DMS 273 (cell line): Measurements from ENCODE around the gene ARIH2.
"Not testable (repeated sequence)": the region's sequence is repeated elsewhere in the genome, so short reads cannot be mapped to it uniquely, and the experiment has no call there.

Source experiments
- DNase-seq: peaks from one replicate; lab custom pipeline; 2025; ENCODE audit not compliant: unreplicated experiment; lab: John Stamatoyannopoulos, UW

ARIH2 gene

DNA sequence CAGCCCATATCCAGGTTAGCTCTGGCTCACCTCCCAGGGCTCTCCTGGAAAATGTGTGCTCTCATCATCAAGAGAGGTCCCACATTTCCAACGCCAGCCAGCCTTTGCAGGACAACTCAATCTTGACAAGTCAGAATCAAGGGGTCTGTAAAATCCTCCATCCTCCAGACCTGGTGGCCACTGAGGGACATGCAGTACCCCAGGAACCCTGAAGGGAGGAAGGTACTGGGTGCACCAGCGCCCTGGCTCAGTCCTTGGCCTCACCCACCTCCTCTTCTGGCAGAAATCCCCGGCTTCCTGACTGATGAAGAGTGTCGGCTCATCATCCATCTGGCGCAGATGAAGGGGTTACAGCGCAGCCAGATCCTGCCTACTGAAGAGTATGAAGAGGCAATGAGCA lies 82.5 kb downstream of the ARIH2 start:
- DNase-seq: peak; percentile 18

DNA sequence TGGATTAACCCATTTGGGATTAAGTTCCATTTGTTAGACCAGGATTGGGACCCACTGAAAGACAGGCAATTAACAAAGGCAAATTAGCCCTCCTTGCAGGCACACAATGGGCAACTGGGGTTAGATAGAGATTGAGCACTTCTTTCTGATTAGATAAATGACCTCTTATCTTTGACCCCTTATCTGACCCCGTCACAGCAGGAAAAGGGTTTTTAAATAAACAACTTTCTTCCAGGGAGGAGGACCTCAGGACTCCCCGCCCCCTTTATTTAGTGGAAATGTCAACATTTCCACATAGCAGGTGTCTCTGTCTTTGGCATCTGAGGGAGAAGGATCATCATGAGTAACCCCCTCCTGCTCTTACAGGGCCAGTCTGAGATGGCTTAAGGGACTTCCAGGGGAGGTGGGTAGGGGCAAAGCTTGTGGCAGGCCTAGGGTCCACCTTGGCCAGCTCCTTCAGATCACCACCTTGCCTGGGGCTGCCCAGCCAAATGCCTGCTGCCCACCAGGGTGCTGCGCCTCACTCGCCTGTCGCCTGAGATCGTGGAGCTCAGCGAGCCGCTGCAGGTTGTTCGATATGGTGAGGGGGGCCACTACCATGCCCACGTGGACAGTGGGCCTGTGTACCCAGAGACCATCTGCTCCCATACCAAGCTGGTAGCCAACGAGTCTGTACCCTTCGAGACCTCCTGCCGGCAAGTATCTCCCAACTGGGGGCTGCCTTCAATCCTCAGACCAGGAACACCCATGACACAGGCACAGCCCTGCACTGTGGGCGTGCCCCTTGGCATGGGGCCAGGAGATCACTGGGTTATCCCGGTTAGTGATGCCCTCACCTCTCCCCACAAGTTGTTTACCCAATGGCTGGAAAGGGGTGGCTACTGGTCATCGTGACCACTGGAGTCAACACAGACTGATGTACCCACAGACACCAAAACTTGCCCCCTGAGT lies 86.0 kb downstream of the ARIH2 start:
- peak; percentile 42 for DNase-seq

DNA sequence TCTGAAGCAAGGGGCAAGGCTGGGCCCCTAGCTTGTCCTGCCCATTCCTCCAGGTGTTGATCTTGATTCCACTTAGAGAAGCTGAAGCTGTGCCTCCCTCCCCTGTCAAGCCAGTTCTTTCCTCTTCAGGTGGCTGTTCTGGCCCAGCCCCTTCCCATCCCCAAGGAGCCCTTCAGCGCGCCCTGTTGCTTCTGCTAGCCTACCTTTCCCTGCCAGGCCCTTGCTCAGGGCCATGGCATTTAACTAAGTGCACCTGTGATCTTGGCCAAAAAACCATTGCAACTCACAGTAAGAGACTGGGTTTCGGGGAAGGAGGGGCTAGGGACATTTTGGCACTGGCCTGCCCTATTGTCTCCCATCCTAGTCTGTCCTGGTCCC lies 86.7 kb downstream of the ARIH2 start:
- no peak for DNase-seq

DNA sequence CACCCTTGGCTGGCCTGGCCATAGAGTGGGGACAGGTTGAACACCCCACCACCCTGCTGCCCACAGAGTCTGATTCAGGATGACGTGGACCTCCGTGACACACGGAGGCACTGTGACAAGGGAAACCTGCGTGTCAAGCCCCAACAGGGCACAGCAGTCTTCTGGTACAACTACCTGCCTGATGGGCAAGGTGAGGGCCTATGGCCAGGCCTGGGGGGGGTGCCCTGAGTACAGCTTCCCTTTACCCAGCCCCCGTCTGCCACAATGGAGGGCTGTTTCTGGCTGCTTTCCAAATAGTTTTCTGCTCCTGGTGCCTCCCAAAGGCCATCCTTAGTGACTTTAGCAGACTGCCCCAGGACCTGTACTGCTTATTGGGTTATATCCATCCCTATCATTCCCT lies 87.4 kb downstream of the ARIH2 start:
- DNase-seq: peak; percentile 33

DNA sequence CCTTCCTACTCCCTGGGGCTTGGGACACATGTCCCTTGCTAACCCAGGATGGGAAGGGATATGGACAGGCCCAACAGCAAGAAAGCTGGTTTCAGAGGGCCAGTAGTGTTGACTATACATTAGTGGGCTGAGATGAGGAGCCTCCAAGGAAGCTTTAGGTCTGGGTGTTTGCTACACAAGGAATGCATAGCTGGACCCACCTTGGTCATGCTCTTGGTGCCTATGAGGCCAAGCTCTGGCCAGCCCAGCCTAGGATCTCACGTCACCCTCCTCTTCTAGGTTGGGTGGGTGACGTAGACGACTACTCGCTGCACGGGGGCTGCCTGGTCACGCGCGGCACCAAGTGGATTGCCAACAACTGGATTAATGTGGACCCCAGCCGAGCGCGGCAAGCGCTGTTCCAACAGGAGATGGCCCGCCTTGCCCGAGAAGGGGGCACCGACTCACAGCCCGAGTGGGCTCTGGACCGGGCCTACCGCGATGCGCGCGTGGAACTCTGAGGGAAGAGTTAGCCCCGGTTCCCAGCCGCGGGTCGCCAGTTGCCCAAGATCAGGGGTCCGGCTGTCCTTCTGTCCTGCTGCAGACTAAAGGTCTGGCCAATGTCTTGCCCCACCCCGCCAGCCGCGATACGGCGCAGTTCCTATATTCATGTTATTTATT lies 87.9 kb downstream of the ARIH2 start:
- DNase-seq: peak; percentile 48

DNA sequence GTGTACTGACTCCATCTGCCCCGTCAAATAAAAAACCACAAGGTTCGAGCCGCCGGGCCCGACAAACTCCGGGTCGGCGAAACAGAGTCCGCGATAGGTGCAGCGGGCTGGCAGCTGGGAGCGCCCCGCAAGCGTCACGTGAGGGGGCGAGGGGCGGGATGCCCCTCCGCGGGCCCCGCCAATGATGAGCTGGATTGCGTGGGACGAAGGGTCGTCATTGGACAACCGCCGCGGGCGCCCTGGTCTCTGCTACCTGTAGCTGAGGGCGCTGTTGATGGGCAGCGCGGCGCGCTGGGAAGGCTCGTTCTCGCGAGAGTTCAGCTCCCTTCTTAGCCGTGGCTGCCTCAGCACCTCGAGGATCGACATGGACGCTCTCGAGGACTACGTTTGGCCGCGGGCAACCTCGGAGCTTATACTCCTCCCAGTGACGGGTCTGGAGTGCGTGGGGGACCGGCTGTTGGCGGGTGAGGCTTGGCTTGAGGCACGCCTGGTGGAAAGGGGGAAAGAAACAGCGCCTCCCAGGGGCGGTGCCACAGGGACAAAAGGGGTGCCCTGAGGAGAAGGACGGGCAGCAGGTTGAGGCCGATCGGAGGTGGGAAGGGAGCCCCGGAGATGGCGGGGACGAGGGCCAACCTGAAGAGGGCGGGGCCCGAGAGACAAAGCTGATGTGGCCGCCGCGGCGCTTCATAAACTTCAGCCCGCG lies 88.6 kb downstream of the ARIH2 start, which contains the start of gene WDR6:
TSS of gene WDR6 (plus strand) at position 324 of the 703 bp plus-strand sequence. CDS start at position 365, 41 bp downstream.
- peak; percentile 98 for DNase-seq

DNA sequence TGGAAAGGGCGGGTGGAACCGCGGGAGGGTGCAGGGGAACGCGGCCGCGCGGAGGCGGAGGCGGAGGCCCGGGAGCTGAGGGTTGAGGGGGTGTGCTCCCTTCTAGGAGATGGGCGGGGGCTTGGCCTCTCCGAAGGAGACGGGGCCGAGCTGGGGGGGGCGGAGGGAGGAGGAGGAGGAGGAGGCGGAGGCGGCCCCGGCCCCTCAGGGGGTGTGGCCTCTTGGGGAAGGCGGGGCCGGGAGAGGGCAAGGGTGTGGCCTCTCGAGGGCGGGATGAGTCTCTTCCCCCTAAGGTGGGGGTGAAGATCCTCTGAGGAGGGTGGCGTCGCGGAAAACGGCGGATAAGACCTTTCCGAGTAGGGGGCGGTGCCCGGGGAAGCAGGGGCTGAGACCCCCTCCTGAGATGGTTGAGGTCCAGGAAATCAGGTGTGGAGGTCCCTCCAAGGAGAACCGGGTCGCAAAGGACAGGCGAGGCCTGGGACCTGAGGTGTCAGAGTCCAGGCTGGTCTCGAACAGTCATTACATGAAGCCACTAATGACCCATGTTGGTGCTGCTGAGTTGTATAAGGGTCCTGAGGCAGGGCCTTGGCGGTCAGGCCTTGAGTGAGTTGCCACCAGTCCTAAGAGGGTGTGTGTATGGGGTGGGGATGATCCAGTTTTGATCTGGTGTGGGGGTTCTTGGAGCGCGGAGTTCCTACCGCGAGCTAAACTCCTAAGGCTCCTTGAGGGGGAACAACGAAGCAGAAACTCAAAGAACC lies 89.3 kb downstream of the ARIH2 start:
- peak; percentile 86 for DNase-seq

DNA sequence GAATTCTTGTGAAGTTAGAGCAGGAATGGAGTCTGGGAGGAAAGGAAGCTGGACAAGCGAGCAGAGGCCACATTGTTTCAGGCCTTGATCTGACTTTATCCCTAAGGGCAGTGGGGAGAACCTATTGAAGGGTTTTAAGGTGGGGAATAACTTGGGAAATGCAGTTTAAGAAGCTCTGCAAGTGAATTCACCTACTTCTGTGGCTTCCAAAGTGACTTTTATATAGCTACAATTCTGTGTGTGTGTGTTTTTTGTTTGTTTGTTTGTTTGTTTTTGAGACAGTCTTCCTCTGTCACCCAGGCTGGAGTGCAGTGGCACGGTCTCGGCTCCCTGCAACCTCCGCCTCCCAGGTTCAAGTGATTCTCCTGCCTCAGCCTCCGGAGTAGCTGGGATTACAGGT lies 90.0 kb downstream of the ARIH2 start:
- not testable (repeated sequence) for DNase-seq

DNA sequence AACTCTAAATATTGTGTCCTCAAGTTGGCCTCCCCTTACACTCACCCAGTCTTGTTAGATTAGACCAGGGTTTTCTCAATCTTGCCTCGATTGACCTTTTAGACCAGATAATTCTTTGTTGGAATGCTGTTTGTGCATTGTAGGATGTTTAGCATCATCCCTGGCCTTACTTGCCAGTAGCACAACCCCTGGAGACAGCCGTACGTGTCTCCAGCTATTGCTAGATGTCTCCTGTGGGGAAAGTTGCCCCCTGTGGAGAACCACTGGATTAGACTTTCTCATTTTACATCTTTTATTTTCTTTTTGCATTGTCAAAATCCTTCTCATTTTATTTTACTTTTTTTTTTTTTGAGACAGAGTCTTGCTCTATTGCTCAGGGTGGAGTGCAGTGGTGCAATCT lies 90.8 kb downstream of the ARIH2 start:
- no peak for DNase-seq

DNA sequence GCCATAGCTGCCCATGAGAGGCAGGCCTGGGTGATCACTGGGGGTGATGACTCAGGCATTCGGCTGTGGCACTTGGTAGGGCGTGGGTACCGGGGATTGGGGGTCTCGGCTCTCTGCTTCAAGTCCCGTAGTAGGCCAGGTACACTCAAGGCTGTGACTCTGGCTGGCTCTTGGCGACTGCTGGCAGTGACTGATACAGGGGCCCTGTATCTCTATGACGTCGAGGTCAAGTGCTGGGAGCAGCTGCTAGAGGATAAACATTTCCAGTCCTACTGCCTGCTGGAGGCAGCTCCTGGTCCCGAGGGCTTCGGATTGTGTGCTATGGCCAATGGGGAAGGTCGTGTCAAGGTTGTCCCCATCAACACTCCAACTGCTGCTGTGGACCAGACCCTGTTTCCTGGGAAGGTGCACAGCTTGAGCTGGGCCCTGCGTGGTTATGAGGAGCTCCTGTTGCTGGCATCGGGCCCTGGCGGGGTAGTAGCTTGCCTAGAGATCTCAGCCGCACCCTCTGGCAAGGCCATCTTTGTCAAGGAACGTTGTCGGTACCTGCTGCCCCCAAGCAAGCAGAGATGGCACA lies 93.9 kb downstream of the ARIH2 start:
- no peak for DNase-seq

DNA sequence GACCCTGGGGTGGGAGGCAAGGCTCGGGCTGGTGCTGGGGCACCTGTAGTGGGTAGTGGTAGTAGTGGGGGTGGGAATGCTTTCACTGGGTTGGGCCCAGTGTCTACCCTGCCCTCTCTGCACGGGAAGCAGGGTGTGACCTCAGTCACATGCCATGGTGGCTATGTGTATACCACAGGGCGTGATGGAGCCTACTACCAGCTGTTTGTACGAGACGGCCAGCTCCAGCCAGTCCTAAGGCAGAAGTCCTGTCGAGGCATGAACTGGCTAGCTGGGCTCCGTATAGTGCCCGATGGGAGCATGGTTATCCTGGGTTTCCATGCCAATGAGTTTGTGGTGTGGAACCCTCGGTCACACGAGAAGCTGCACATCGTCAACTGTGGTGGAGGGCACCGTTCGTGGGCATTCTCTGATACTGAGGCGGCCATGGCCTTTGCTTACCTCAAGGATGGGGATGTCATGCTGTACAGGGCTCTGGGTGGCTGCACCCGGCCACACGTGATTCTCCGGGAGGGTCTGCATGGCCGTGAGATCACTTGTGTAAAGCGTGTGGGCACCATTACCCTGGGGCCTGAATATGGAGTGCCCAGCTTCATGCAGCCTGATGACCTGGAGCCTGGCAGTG lies 94.6 kb downstream of the ARIH2 start:
- no peak for DNase-seq

DNA sequence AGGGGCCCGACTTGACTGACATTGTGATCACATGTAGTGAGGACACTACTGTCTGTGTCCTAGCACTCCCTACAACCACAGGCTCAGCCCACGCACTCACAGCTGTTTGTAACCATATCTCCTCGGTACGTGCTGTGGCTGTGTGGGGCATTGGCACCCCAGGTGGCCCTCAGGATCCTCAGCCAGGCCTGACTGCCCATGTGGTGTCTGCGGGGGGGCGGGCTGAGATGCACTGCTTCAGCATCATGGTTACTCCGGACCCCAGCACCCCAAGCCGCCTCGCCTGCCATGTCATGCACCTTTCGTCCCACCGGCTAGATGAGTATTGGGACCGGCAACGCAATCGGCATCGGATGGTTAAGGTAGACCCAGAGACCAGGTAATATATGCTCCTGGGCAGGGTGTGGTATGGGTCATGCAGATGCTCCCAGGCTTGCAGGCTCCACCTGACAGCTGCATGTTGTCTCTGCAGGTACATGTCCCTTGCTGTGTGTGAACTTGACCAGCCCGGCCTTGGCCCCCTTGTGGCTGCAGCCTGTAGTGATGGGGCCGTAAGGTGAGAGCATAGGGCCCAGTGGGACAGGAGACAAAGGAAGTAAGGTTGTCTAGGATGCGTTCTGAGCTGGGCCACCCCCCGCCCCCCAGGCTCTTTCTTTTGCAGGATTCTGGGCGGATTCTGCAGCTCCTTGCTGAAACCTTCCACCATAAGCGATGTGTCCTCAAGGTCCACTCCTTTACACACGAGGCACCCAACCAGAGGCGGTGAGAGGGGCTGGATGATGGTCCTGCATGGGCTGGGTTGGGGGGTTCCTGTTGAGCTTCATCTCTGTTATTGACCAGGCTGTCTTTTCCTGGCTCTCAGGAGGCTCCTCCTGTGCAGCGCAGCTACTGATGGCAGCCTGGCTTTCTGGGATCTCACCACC lies 95.4 kb downstream of the ARIH2 start:
- DNase-seq: peak; percentile 60

DNA sequence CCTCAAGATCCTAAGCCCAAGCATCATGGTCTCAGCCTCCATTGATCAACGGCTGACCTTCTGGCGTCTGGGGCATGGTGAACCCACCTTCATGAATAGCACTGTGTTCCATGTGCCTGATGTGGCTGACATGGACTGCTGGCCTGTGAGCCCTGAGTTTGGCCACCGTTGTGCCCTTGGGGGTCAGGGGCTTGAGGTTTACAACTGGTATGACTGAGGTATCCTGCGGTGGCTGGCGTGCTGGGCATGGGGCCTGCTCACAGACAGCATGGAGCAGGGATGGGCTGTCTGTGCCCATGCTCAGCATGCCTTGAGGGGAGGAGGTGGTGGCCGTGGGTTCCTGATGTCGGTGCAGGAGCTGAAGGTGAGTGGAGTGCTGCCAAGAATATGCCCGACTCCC lies 96.4 kb downstream of the ARIH2 start:
- no peak for DNase-seq

DNA sequence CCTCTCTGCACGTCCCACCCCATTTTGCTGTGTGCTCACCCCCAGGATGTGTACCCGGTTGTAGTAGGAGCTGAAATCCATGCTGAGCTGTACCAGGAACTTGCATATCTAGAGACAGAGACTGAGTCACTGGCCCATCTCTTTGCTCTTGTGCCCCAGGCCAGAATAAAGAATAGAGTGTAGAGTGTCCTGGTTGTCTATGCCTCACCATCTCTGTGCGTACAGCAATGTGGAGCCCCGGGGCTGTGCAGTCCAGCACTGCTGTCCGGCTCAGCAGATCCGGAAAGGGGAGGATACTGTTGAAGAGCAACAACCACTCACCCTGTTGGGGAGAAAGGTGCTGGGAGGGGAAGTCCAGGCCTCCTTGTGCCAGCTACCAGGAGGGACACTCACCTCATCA lies 97.1 kb downstream of the ARIH2 start:
- DNase-seq: no peak

DNA sequence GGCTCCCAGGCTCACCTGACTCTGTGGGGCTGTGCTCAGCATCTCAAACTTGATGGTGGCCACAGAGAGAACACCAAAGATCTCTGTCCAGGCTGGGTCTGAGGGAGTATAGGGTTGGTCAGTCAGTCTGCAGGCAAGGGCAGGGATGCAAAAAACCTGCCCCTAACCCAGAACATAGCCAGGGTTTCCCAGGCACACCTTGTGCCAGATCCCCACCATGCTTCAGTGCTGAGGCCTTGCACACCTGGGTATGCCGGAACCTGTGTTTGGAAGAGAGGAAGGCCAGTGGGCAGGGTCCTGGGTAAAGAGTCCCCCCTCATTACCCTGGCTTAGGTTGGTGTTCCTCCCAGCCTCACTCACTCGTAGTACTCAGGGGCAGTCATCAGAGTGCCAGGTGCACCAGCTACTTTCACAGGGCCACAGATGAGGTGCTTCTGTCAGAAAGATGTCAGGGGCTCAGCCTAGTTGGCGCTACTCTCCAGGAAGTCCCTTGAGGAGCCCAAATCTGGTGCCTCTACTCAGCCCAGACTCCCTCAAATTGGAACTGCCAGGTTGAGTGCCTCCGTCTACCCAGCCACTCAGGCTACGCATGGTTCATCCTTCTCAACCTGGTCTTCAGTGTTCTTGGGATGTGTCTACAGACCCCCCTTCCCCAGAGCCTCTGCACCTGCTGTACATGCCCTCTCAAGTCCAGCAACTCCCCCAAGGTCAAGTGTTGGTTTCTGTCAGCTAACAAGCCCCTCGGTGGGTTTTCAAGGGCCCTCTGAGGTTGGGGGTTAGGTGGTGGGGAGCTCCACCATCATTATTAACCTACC lies 98.0 kb downstream of the ARIH2 start:
- DNase-seq: no peak

DNA sequence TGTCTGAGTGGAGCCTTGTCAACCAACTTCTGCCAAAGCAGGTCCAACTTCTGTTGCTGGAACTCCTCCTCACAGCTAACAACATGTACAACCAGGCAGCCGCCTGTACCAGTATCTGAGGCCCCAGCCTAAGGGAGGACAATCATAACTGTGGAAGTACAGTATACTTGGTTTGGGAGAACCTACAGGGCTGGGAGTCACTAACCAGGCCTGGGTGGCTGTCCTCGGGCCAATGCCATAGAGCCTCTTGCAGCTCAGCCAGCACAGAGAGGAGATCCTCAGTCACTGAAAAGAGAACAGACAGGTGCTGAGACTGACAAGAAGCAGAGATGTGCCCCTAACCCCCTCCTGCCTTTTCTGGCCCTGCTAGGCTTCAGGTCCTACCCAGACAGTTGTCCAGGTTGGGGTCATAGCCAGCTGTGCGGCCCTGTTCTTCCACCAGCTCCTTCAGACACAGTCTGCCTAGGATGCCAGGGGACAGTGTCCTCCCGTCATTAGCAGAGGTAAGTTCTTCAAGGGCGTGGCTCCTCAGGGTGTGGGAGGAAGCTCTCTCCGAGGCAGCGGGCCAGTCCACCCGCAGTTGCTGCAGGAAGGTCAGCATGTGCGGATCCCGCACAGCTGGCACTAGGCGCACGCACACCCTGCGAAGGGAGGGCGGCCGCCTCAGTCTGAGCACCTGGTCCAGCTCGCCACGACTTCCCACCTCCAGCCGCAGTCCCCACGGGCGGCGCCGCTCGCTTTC lies 98.8 kb downstream of the ARIH2 start:
- DNase-seq: peak; percentile 55

DNA sequence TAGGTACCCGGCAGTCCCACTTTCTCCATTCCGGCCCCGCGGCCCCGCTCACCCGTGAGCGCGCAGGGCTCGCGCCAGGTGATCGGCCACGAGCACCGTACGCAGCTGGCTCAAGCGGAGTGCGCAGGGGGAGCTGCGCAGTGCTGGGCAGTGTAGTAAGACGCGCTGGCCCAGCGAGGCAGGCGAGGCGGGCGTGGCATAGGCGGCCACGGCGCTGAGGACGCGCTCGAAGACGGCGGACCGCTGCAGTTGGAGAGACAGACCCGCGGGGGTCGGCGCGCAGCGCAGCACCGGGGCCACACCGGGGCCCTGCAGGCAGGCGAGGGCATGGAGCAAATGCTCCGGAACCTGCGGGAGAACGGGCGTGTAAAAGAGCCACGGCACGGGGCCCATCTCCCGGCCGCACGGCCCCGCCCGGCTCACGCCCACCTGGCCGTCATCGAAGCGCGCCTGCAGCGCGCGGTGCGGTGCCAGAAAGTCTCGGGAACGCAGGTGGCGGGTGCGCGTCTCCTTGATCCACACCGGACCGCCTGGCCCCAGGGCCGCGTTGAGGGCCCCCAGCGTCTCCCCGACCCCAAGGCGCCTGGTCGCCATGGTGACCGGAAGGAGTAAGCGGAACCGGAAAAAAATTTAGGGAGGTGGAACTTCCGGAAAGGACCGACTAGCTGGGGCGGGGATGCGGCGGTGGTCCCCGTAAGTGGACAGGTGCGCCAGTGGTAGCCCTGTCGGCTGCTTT lies 99.5 kb downstream of the ARIH2 start, which contains the start of gene DALRD3:
TSS of gene DALRD3 (minus strand) at position 610 of the 736 bp plus-strand sequence. CDS start at position 594, 16 bp downstream.
- peak; percentile 80 for DNase-seq
